Fibroblast of villous mesenchyme (primary cell): ENCODE data around the gene GH1. TPM values are rescaled to one million over a fixed set of nuclear protein-coding genes. Genes with fewer than 3 reads are reported as not detected.
A peak's percentile ranks its signal among the peaks of the same experiment; 100 is the strongest.
"Not testable (repeated sequence)": the region's sequence is repeated elsewhere in the genome, so short reads cannot be mapped to it uniquely, and the experiment has no call there.

Experiments used
- DNase-seq: peaks from one replicate; pipeline ENCODE4 v3.0.0-alpha.2; 2010; ENCODE audit warnings: low read depth
- H3K4me3 ChIP-seq: 2 replicates; pipeline ENCODE4 v1.5.1; 2011; ENCODE audit warnings: low read depth, mild to moderate bottlenecking, low read length
- total RNA-seq: library from RNA; depleted of rRNA; stranded (reverse); fragments of >200 nt; gene quantifications from 2 replicates; pipeline ENCODE4 v1.2.3, GENCODE V29; 2012
- TF ChIP-seq, protein P1 (sequence below): IDR thresholded peaks from 2 replicates; pipeline ENCODE4 v1.5.1; 2012; ENCODE audit warnings: low read depth, mild to moderate bottlenecking, low read length; ENCODE audit not compliant: insufficient read depth

GH1 gene
- total RNA-seq, 1 donor: not detected

DNA sequence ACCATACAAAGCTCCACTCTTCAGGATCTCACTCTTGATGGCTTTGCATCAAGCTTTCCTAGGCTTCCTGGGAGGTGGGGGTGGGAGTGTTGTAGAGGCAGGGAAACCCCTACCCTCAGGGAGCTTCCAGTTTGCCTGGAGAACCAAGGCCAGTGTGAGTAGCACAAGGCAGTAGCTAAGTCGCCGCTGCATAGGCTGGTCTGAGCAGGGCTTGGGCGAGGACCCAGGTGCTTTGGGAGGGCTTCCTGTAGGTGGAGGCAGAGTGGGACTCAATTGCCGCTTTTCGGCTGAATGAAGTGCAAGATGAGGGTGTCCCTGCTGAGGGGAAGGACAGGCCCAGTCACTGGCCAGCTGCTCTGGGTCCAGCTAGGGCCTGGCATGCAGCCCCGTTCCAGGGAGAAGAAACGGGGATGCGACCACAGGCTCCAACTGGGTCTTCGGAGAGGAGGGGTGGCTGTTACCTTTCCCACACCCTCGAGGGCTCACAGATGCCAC lies 9.6 kb upstream of the GH1 start:
- DNase-seq: no peak
- TF ChIP-seq, protein P1, sequence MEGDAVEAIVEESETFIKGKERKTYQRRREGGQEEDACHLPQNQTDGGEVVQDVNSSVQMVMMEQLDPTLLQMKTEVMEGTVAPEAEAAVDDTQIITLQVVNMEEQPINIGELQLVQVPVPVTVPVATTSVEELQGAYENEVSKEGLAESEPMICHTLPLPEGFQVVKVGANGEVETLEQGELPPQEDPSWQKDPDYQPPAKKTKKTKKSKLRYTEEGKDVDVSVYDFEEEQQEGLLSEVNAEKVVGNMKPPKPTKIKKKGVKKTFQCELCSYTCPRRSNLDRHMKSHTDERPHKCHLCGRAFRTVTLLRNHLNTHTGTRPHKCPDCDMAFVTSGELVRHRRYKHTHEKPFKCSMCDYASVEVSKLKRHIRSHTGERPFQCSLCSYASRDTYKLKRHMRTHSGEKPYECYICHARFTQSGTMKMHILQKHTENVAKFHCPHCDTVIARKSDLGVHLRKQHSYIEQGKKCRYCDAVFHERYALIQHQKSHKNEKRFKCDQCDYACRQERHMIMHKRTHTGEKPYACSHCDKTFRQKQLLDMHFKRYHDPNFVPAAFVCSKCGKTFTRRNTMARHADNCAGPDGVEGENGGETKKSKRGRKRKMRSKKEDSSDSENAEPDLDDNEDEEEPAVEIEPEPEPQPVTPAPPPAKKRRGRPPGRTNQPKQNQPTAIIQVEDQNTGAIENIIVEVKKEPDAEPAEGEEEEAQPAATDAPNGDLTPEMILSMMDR: no peak
- no peak overlapping the region for H3K4me3 ChIP-seq

DNA sequence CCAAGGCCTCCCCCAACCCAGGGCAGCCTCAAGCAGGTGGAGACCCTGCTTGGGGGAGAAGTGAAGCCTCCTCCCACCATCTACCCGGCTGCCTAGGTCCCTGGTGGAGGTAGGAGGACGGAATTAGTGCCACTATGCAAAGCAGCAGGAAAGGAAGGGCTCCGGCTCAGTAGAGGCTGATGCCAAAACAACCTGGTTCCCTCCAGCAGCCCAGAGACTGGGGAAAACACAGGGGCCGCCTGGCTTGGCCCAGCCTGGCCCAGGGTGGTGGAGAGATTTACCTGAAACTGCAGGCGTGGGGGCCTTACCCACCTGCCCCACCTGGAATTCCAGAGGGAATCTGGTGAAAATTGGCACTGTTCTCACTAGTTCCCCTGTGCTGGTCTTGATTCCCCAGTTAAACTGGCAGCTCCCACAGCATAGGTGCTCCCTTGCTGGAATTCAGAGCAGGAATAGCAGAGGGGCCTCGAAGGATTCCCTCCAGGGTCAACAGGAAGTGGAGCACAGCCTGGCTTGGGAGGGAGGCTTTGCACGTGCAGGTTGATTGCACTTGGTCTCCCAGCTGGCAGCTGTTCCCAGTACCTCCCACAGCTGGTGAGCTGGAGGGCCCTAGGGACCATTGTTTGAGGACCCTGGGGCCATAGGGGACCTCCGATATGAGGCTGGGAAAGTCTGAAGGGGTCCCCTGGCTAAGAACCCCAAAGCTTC lies 9.0 kb upstream of the GH1 start:
- TF ChIP-seq, protein P1: no peak

DNA sequence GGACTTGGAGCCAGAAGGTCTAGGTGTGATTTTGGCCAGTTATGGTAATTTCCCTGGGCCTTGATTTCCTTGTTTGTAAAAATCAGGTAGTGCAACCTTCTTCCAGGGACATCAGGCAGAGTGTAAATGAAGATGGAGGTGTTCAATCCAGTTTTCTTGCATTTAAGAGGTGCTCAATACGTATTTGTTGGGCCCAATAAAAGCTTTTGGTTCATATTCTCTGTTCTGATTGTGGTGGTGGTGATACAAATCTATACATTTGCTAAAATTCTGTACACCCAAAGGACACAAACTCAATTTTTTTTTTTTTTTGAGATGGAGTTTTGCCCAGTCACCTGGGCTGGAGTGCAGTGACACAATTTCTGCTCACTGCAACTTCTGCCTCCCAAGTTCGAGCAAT lies 7.5 kb upstream of the GH1 start:
- DNase-seq: no peak

More for the DNA sequence above, 9.0 kb upstream of the GH1 start:
- no peak for DNase-seq
- H3K4me3 ChIP-seq: no peak overlapping the region

DNA sequence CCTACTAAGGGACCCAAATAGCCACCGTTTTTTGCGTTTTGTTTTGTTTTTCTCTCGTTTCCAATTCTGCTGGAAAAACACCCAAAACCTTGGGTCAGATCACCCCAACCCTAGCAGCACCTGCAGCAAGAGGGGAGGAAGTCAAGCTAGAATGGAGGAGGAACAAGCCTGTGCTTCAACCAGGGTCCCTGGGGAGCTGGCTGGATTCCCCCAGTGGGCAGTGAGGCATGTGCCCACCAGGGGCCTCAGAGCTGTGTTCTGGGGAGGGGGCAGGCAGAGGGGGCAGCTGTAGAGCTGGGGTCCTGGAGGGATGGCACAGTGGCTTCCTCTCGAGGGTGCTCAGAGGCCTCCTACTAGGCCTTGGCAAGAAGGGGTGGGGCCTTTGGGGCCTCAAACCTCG lies 7.0 kb upstream of the GH1 start:
- no peak for DNase-seq
- H3K4me3 ChIP-seq: no peak overlapping the region
- TF ChIP-seq, protein P1: no peak

More for the DNA sequence above, 7.5 kb upstream of the GH1 start:
- no peak overlapping the region for H3K4me3 ChIP-seq
- TF ChIP-seq, protein P1: no peak

GRCh38 chr17:63922402-63922801 lies 3.8 kb upstream of the GH1 start:
- DNase-seq, H3K4me3 ChIP-seq: not testable (repeated sequence)

DNA sequence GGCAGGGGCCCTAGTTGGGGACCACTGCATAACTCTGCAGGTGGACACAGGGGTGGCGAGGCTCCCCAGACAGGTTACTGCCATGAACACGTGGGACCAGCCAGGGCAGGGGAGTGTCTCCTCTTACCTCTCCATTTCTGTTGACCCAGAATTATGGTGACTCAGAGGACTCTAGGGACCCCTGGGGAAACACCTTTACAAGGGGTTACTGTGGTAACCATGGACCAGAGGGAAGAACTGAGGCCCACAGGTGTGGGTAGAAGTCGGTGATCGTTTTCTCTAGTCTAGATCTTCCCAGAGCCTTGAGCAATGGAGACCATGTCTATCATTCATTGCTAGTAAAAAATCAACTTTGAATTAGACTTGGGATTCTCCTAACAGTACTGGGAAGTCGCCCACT lies 2.1 kb upstream of the GH1 start:
- H3K4me3 ChIP-seq, DNase-seq: not testable (repeated sequence)

- H3K4me3 ChIP-seq, DNase-seq: not testable (repeated sequence)
These were observed 1.4 kb upstream of the GH1 start for GRCh38 chr17:63920050-63920449.

DNA sequence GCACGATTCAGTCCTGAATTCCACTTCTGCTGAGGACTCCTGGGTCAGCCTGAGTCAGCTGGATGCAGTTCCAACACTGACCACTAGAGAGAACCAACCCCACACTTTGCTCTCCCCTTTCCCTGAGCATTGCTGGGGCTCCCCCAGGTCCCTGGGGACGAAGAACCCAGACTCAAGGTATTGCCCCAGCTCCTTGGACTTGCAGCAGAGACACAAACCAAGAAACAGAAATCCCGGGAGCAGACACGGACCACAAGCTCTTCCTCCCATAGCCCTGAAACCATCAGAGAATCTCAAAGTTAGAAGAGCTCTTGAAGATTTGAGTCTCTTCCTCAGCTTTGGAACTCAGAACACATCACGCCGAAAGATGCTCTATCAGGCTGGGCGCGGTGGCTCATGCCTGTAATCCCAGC lies 678 bp upstream of the GH1 start:
- TF ChIP-seq, protein P1: peak; percentile 97
- no peak overlapping the region for H3K4me3 ChIP-seq
- peak; percentile 53 for DNase-seq
